Mesothelial cell of epicardium (in vitro differentiated cells): ENCODE measurements around the gene BBS9. TPM values are rescaled to one million over a fixed set of nuclear protein-coding genes. Genes with fewer than 3 reads are reported as not detected.

Source experiments
- DNase-seq, 2 experiments: peaks; one replicate each; pipeline ENCODE4 v3.0.0; 2021; ENCODE audit warnings: low spot score in 2 of 2; ENCODE audit not compliant: unreplicated experiment in 2 of 2
- H3K27ac Mint-ChIP-seq: 2 replicates; pipeline ENCODE4 v1.8.0; 2021; ENCODE audit warnings: mixed read lengths
- H3K27me3 Mint-ChIP-seq: 2 replicates; pipeline ENCODE4 v1.8.0; 2021; ENCODE audit warnings: low read depth, mixed read lengths
- H3K36me3 Mint-ChIP-seq: 2 replicates; pipeline ENCODE4 v1.8.0; 2021; ENCODE audit warnings: mixed read lengths
- H3K4me1 Mint-ChIP-seq: 2 replicates; pipeline ENCODE4 v1.8.0; 2021; ENCODE audit warnings: mixed read lengths
- H3K4me3 Mint-ChIP-seq: 2 replicates; pipeline ENCODE4 v1.8.0; 2021; ENCODE audit warnings: mild to moderate bottlenecking, moderate library complexity, mixed read lengths
- H3K9me3 Mint-ChIP-seq: 2 replicates; pipeline ENCODE4 v1.8.0; 2021; ENCODE audit warnings: mixed read lengths
- CTCF ChIP-seq: fragments of 200-600 bp; sonication (generic); IDR thresholded peaks from one replicate; pipeline ENCODE4 v1.5.0; 2021; ENCODE audit warnings: antibody characterized with exemption; ENCODE audit not compliant: unreplicated experiment
- total RNA-seq: library from RNA; stranded (reverse); gene quantifications from 3 replicates; pipeline ENCODE4 v1.2.1, GENCODE V29; 2021

The BBS9 gene
- total RNA-seq, 1 donor from 2014 or later, result 26.9 TPM

- H3K27ac Mint-ChIP-seq, result no peak overlapping the region
- no peak overlapping the region for H3K4me3 Mint-ChIP-seq
- no peak for TF ChIP-seq CTCF
- H3K9me3 Mint-ChIP-seq, result peaks cover 8% of the 10 kb centered on the region
- peaks cover 4% of the 10 kb centered on the region for H3K4me1 Mint-ChIP-seq
- no peaks in the 10 kb centered on the region for H3K27me3 Mint-ChIP-seq
- no peak for DNase-seq
- H3K36me3 Mint-ChIP-seq, result peaks cover 5% of the 10 kb centered on the region
These were observed 481.6 kb downstream of the BBS9 start for GRCh38 chr7:33610918-33611317.

- DNase-seq, result no peak
- no peak for TF ChIP-seq CTCF
These were observed 483.1 kb downstream of the BBS9 start for GRCh38 chr7:33612442-33612841.

DNA sequence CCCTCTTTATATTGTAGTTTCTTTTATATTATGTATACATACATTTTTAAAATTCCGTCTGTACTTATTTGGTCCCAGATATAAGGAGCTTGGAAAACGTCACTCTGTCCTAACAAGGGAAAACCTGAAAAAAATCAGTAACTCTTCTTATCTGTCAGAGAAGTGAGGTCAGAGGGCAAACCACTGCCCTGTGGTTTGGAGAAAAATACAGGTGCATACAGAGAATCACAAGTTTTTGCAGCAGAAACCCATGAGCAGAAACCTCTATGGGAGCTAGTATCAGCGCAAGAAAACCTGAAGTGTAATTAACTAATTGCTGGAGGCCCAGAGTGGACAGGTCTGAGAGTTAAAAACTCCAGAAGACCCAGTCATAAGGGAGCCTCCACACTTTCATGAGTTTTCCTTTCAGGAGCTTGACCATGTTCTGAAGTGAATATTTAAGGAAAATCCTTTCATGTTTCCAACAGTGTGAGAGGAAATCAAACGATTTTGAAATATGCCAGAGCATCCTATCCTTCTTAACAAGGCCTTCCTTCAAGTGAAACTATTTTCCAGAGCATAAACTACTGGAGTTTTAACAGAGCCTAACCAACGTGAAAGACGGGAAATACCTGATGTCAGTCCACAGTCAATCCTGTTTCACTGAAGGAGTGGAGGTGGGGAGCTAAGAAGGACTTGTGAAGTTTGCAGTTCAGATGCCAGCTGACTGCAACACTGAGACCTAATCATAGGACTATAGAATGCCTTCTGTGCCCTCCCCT, 485.2 kb downstream of the BBS9 start:
- H3K4me1 Mint-ChIP-seq, result peaks cover 4% of the 10 kb centered on the region
- TF ChIP-seq CTCF, result no peak
- H3K36me3 Mint-ChIP-seq, result no peaks in the 10 kb centered on the region
- H3K4me3 Mint-ChIP-seq, result no peak overlapping the region
- H3K27me3 Mint-ChIP-seq, result no peaks in the 10 kb centered on the region
- H3K27ac Mint-ChIP-seq, result no peak overlapping the region
- H3K9me3 Mint-ChIP-seq, result peaks cover 18% of the 10 kb centered on the region
- DNase-seq, result no peak

More at GRCh38 chr7:33612442-33612841, 483.1 kb downstream of the BBS9 start:
- Mint-ChIP-seq H3K4me3 (no peak overlapping the region), H3K27me3 (no peaks in the 10 kb centered on the region), H3K9me3 (peaks cover 11% of the 10 kb centered on the region), H3K4me1 (peaks cover 4% of the 10 kb centered on the region), H3K27ac (no peak overlapping the region), H3K36me3 (peaks cover 5% of the 10 kb centered on the region)

DNA sequence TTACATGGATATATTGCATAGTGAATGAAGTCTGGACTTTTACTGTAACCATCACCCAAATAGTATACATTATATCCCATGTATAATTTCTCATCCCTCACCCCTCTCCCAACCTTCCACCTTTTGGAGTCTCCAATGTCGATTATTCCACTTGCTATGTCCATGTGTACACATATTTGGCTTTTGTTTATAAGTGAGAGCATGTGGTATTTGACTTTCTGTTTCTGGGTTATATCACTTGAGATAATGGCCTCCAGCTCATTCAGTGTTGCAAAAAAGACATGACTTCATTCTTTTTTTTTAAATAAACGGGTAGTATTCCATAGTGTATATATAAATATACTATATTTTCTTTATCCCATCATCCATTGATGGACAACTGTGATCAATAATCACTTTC, 487.4 kb downstream of the BBS9 start:
- DNase-seq, result no peak
- peaks cover 4% of the 10 kb centered on the region for H3K4me1 Mint-ChIP-seq
- no peak overlapping the region for H3K4me3 Mint-ChIP-seq
- peaks cover 4% of the 10 kb centered on the region for H3K36me3 Mint-ChIP-seq
- H3K9me3 Mint-ChIP-seq, result peaks cover 38% of the 10 kb centered on the region
- H3K27ac Mint-ChIP-seq, result no peak overlapping the region
- H3K27me3 Mint-ChIP-seq, result no peaks in the 10 kb centered on the region
- TF ChIP-seq CTCF, result no peak

DNA sequence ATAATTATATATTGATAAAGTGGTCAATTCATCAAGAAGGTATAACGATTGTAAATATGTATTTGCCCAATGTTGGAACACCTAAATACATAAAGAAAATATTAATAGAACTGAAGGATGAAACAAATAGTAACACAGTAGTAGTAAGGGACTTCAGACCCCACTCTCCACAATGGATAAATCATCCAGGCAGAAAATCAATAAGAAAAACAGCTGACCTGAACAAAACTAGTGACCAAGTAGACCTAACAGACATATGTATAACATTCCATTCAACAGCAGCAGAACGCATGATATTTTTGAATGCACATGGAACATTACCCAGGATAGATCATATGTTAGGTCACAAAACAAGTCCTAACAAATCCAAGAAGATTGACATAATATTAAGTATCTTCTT, 489.9 kb downstream of the BBS9 start:
- Mint-ChIP-seq H3K9me3 (peaks cover 38% of the 10 kb centered on the region), H3K4me1 (peaks cover 4% of the 10 kb centered on the region), H3K27me3 (no peaks in the 10 kb centered on the region), H3K27ac (no peak overlapping the region), H3K36me3 (peaks cover 4% of the 10 kb centered on the region), H3K4me3 (no peak overlapping the region)
- TF ChIP-seq CTCF, result no peak
- DNase-seq, result no peak
